GM21515 (cell line): ENCODE data around the gene SLC28A3.
"Not testable (repeated sequence)": the region's sequence is repeated elsewhere in the genome, so short reads cannot be mapped to it uniquely, and the experiment has no call there.

Source experiments
- ATAC-seq: cut with Tn5 transposase; IDR thresholded peaks from one replicate; pipeline ENCODE4 v1.9.1; 2021; ENCODE audit not compliant: unreplicated experiment

SLC28A3 gene

GRCh38 chr9:84340535-84340934 is at the start of gene SLC28A3:
Gene SLC28A3 (minus strand): TSS chr9:84340758. CDS start chr9:84340633, 125 bp downstream.
- no peak for ATAC-seq

GRCh38 chr9:84390254-84390653 is 49.7 kb upstream of the SLC28A3 start:
- not testable (repeated sequence) for ATAC-seq

GRCh38 chr9:84387821-84388220 is 47.3 kb upstream of the SLC28A3 start:
- no peak for ATAC-seq

GRCh38 chr9:84386753-84387152 is 46.2 kb upstream of the SLC28A3 start:
- no peak for ATAC-seq

GRCh38 chr9:84385386-84386040 is 45.0 kb upstream of the SLC28A3 start:
- ATAC-seq, result no peak

- no peak for ATAC-seq
Measured at GRCh38 chr9:84384617-84385016, 44.1 kb upstream of the SLC28A3 start.

- no peak for ATAC-seq
Measured at GRCh38 chr9:84383178-84383577, 42.6 kb upstream of the SLC28A3 start.

GRCh38 chr9:84382720-84383119 is 42.2 kb upstream of the SLC28A3 start:
- ATAC-seq, result no peak

- no peak for ATAC-seq
Measured at GRCh38 chr9:84381508-84381907, 41.0 kb upstream of the SLC28A3 start.

GRCh38 chr9:84379740-84380139 is 39.2 kb upstream of the SLC28A3 start:
- ATAC-seq, result no peak

GRCh38 chr9:84375954-84376353 is 35.4 kb upstream of the SLC28A3 start:
- ATAC-seq, result no peak

- no peak for ATAC-seq
Measured at GRCh38 chr9:84374516-84374915, 34.0 kb upstream of the SLC28A3 start.

- no peak for ATAC-seq
Measured at GRCh38 chr9:84374013-84374412, 33.5 kb upstream of the SLC28A3 start.

GRCh38 chr9:84371737-84372136 is 31.2 kb upstream of the SLC28A3 start:
- no peak for ATAC-seq

- ATAC-seq, result no peak
Measured at GRCh38 chr9:84368601-84369000, 28.0 kb upstream of the SLC28A3 start.

- not testable (repeated sequence) for ATAC-seq
Measured at GRCh38 chr9:84367726-84368125, 27.2 kb upstream of the SLC28A3 start.

- ATAC-seq, result no peak
Measured at GRCh38 chr9:84366683-84367082, 26.1 kb upstream of the SLC28A3 start.

GRCh38 chr9:84364894-84365490 is 24.4 kb upstream of the SLC28A3 start:
- ATAC-seq, result not testable (repeated sequence)

GRCh38 chr9:84361645-84362044 is 21.1 kb upstream of the SLC28A3 start:
- no peak for ATAC-seq

GRCh38 chr9:84357275-84357674 is 16.7 kb upstream of the SLC28A3 start:
- no peak for ATAC-seq

- no peak for ATAC-seq
Measured at GRCh38 chr9:84354035-84354434, 13.5 kb upstream of the SLC28A3 start.

- no peak for ATAC-seq
Measured at GRCh38 chr9:84349671-84350070, 9.1 kb upstream of the SLC28A3 start.

GRCh38 chr9:84343111-84343521 is 2.6 kb upstream of the SLC28A3 start:
- ATAC-seq, result no peak
